ENCODE results near the gene IFNA2.
"Not testable (repeated sequence)": the region's sequence is repeated elsewhere in the genome, so short reads cannot be mapped to it uniquely, and the experiment has no call there.

The IFNA2 gene

GRCh38 chr9:21385131-21385670 lies at the start of gene IFNA2:
TSS of gene IFNA2 (minus strand) at chr9:21385398. CDS start at chr9:21385329, 69 bp downstream.
- DNase-seq = no peak

DNA sequence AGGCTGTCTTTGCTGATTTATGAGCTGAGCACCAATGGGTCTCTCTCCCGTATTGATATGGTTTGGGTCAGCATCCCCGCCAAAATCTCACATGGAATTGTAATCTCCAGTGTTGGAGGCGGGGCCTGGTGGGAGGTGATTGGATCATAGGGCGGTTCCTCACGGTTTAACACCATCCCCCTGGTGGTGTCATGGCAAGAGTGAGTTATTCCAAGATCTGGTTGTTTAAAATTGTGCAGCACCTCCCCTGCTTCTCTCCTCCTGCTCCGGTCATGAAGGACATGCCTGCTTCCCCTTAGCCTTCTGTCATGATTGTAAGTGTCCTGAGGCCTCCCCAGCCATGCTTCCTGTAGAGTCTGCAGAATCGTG lies 49.8 kb upstream of the IFNA2 start:
- DNase-seq = not testable (repeated sequence)

DNA sequence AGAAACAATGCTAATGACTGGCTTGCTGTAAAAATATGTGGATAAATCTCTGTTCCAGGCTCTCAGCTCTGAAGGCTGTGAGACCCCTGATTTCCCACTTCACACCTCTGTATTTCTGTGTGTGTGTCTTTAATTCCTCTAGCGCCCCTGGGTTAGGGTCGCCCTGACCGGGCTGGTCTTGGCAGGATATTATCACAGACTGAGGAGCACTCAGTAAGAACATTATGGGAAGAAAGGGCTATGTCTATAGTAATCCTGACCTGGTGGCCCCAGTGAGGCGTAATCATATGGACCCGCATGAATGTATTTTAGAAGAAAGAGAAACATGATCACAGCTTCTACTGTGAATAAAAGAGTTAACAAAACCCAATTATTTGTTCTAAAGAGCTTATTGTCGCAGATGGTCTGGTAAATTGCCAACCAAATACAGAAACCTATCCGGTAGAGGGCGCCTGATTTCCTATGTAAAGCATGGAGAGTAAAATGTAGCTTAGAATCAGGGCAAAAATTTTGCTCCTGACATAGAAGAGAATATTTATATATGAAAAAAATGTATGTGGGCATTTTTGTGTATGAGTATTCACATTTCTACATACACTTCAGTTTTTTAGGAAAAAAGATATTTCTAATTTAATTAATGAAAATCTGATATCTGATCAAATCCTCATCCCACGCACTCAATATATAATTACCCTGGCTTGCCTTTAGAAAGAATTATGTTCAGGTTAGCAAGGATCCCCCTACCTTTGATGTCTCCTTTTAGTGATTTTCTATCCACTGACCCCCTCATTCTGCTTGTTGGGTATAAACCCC lies 49.2 kb upstream of the IFNA2 start:
- peak; percentile 54 for DNase-seq

- DNase-seq = no peak
Measured at GRCh38 chr9:21432672-21433425, 47.7 kb upstream of the IFNA2 start.

- DNase-seq = no peak
Measured at GRCh38 chr9:21429191-21429590, 44.0 kb upstream of the IFNA2 start.

- no peak for DNase-seq
Measured at GRCh38 chr9:21428235-21428634, 43.0 kb upstream of the IFNA2 start.

- no peak for DNase-seq
Measured at GRCh38 chr9:21415493-21416267, 30.5 kb upstream of the IFNA2 start.

DNA sequence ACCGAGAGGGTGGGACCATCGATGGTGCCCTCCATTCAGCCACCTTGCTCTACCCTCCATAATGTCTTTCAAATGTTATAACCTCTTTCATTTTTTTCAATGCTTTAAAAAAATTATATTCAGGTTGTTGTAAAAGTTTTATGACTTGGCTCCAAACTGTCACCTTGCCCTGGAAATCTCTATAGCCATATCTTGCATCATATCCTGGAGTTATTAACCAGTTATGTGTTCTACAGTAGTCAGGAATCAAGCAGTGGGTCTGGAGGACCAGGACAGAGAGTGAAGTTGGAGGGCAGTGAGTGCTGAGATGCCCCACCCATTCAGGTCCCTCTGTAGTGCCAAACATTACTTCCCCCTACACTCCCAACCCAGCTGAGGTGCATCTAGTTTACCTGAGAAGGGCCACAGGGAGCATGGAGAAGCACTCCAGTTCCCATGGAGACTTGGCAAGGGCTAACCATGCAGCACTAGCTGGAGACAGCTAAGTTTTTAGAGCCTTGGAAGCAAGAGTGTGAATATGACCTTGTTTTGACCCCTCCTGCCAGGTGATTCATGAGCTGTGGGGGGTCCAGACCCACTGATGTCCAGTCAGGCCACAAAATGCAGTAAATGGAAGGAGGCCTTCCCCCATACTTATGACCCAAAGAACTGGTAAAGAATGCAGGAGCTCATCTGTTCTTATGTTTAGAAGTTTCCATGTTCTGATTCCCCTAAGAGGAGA lies 29.2 kb upstream of the IFNA2 start:
- DNase-seq = no peak

DNA sequence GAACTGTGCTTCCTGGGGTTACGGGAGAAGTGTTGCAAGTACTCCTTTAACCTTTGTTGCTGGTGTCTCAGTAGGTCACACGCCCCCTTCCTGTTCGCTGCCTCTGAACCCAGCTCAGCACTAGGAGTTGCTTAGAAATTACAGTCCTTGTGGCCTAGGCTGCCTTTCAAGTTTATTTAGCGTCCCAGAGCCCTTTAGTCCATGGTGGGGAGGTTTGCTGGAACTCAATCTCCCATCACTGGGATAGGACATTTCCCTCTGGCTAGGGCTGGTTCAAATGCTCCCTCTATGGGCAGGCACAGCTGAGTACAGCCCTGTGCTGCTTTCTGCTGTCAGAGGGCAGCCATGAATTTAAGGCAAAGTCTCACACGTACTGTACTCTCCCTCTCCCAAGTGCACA lies 28.4 kb upstream of the IFNA2 start:
- peak; percentile 11 for DNase-seq

DNA sequence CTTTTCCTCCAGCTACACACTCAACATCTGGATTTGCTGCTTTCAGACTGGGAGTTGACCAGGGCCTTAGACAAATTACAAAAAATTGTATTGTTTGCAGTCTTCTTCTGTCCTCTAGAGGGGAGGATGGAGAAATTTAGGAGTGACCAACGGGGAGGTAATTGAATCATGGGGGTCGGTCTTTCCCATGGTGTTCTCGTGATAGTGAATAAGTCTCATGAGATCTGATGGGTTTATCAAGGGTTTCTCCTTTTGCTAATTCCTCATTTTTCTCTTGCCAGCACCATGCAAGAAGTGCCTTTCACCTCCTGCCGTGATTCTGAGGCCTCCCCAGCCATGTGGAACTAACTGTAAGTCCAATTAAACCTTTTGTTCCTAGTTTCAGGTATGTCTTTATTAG lies 28.0 kb upstream of the IFNA2 start:
- no peak for DNase-seq

DNA sequence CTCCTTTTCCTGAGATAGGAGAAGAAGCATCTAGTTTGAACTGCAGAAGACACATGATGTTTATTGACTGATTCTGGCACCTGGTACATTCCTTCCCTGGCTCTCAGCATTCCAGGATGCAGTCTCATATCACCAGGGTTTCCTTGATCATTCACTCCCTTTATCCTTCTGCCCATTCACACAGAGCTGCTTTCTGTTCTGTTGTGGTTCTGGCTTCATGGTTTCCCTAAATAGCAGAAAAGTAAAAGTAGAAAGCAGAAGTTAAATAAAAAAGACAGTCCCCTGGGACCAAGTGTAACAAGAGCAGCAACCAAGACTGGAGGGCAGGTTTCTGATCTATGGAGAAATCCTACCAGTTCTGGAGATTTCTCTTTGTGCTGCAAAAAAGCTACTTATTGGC lies 26.9 kb upstream of the IFNA2 start:
- DNase-seq = no peak

DNA sequence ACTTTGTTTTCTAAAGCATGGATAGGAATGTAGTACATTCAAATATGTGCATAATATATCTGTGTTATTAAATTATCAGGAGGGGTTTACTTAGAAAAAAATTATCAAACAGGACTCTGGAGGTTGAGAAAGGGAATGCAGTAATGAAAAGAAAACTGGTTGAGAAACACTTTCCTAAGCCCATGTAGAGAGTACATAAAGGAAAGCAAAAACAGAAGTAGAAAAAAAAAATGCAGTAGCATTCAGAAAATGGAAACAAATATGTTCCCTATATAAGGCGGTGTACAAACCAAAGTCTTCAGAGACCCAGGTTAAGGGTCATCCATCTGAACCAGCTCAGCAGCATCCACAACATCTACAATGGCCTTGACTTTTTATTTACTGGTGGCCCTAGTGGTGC lies 23.6 kb upstream of the IFNA2 start, which contains the start of gene IFNA8:
TSS of gene IFNA8 (plus strand) at position 301 of the 400 bp plus-strand sequence. CDS start at position 361, 60 bp downstream.
- DNase-seq = no peak

DNA sequence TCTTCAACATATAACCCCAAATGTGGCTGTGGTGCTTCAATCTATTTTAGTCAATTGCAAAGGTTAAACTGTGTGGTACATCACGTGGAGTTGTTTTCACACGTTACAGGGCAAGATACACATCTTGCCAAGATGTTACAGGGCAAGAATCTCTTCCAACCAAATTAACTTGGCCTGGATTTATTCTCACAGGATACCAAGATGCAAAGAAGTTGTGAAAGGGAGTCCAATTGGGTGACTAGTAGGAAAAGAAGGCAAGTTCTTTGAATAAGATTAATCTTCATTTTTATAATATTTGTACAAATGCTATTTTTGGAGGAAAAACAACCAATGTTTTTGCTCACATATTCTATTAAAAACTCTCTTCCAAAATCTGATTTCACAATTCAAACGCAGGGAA lies 18.9 kb upstream of the IFNA2 start:
- DNase-seq = no peak

DNA sequence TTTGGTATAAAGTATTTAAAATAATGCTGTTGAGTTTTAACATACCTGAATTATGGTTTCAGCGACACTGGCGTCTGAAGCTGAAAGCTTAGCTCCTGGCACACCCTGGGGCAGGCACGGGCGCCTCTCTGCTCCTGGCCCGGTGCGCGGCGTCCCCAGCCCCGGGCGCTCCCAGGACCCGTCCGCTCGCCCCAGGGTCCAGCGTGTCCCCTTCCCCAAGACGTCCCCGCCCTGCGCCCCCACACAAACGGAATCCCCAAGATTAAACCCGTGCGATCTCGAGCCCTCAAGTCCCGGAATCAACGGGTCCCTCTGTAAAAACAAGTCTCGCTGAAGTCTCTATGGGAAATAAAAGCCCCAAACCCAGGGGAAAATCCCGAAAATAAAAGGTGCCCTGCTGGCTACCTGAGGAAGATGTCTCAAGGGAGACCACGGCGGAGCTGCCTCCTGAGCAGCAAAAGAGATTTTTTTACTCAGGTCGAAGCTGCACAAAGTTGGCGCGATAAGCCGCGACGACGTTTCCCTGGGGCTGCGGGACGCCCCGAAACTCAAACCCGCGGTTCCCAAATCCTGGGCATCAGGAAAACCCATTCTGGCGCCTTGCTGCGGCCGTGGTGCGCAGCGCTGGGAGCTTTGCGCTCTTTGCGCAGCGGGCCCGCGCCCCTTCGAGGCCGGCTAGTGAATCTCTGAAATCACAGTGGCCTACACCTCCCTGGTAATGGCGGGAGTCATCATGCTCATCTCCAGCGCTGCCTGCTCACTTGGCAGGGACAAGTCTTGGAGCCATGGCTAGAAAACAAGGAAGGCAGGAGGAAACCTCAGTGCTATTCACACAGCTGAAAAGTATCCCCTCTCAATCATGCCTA lies 17.4 kb upstream of the IFNA2 start:
- DNase-seq = no peak

- DNase-seq = no peak
Measured at GRCh38 chr9:21399956-21400355, 14.8 kb upstream of the IFNA2 start.

DNA sequence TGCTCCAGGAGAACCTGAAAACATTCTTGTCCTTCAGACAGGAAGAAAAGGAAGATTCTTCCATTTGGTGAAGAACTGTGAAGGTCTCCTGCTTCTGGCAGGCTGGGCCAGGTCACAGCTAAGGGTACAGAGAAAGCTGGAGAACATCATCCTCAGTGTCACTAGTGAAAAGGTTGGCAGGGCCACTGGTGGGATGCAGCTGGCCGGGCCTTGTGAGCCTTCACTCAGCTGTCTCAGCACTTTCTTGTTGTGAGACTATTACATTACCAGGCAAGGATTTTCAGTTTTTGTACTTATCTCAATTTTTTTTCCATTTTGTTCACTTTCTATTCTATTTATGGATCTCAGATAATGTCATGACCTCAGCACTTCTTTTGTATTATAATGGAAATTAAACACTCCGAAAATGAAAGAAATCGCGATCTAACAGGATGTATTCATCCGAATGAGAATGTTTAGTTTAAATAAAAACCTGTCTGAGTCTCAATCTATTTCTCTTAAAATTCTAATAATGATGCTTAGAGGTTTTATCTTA lies 13.8 kb upstream of the IFNA2 start:
- no peak for DNase-seq

DNA sequence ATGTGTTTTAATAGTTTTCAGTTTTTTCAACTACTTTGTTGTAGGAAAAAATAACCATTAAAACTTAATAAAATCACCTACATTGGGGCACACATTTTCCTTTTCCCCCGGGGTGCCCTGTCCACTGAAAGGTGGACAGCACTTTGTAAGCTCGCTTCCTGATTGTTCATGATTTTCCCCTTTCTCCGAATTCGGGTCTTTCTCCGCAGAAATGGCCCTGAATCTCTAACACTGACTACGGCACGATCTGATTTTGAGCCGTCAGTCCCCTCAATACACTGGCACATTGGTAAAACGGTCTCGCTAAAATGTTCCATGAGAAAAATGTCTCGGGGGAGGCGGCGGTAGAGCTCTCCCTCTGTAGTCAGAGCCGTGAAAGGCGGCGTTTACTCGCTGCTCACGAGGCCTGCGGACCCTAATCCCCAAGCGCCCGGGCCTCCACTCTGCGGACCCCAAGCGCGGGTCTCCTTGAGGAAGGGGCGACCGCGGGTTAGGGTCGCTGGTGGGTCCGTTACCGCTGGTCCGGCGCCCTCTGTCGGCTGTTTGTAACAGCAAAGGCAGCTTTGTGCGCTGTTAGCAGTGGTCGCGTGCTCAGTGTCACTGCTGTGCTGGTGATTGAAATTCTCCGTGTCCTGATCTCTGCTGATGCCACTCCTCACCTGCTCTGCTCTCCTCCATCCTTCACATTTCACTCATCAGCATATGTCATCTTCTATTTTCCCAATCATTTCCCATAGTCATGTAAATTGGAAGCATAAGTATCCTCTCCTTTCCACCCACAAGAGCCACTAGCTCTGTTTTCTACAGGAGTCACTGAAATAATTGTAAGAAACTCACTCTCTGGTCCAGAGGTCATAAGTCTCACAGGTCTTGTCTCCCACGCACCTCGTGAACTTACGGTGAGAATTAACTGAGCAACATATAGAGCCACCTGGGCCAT lies 10.8 kb upstream of the IFNA2 start:
- peak; percentile 61 for DNase-seq

DNA sequence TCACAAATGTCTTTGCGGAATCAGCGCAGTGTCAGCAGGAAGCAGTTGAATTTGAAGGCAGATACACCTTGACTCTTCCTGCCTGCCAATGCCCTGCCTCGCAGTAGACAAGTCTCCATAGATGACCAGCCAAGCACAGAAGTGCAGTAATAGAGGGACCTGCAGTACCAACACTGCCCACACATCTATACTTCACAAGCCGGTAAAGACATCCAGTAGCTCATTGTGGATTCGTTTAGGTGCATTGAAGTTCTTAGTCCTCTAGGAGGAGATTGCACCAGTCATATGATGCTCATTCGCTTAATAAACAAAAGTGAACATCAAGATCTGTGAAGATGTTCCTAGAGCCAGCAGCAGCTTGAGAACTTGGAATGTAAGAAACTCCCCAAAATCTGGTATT lies 7.1 kb upstream of the IFNA2 start:
- peak; percentile 14 for DNase-seq

GRCh38 chr9:21383627-21384026 lies 1.6 kb downstream of the IFNA2 start:
- DNase-seq = no peak

All from CD4-positive, alpha-beta T cell treated with Interleukin-17A for 1 hour (primary cell).